Panc1 (cell line): ENCODE results near the gene ERGIC1. TPM values are rescaled to one million over a fixed set of nuclear protein-coding genes. Genes with fewer than 3 reads are reported as not detected.

ENCODE experiments used
- ATAC-seq: fragments of 200-7000 bp; cut with Tn5 transposase; 2 replicates; pipeline ENCODE4 v1.9.1; 2020; ENCODE audit warnings: mild to moderate bottlenecking, moderate library complexity
- BruUV-seq: library from RNA; stranded (reverse); fragments of 400-500 nt; replicated peaks from 2 replicates; lab custom pipeline; 2021; lab: Mats Ljungman, UMichigan
- CTCF ChIA-PET: fragments of 300-600 bp; sonication (Branson Sonifier 250); formaldehyde crosslinking; loops from one replicate; lab custom pipeline; 2022; ENCODE audit warnings: antibody characterized with exemption; lab: Charles Lee
- POLR2A ChIA-PET: fragments of 300-600 bp; sonication (Branson Sonifier 250); formaldehyde crosslinking; loops from one replicate; lab custom pipeline; 2022; ENCODE audit warnings: antibody characterized with exemption; lab: Charles Lee
- DNase-seq: peaks from one replicate; pipeline ENCODE4 v3.0.0-alpha.2; 2010; ENCODE audit warnings: low read depth, low spot score
- H3K27ac ChIP-seq: 2 replicates; pipeline ENCODE4 v1.5.1; 2011; ENCODE audit warnings: mild to moderate bottlenecking, low read length, inconsistent platforms
- H3K27me3 ChIP-seq: fragments of 200-500 bp; sonication (Bioruptor generic); 2 replicates; pipeline ENCODE4 v1.6.0; 2014; ENCODE audit warnings: low read length, inconsistent platforms; ENCODE audit not compliant: control insufficient read depth, insufficient read depth
- H3K36me3 ChIP-seq: fragments of 200-500 bp; sonication (Bioruptor generic); 2 replicates; pipeline ENCODE4 v1.5.1; 2014; ENCODE audit warnings: inconsistent platforms, mild to moderate bottlenecking, low read length, moderate library complexity; ENCODE audit not compliant: control insufficient read depth, insufficient read depth
- H3K4me1 ChIP-seq: 2 replicates; pipeline ENCODE4 v1.5.1; 2011; ENCODE audit warnings: inconsistent platforms, mild to moderate bottlenecking, low read length, moderate library complexity; ENCODE audit not compliant: control insufficient read depth, insufficient read depth
- H3K4me3 ChIP-seq, 2 experiments: 2 replicates each; pipeline ENCODE4 v1.5.1; 2011 to 2012; ENCODE audit warnings: low read depth in 2 of 2, low read length in 2 of 2, mild to moderate bottlenecking in 2 of 2, inconsistent platforms in 1 of 2, moderate library complexity in 1 of 2
- H3K9me3 ChIP-seq: fragments of 200-500 bp; sonication (Bioruptor generic); 2 replicates; pipeline ENCODE4 v1.5.1; 2014; ENCODE audit warnings: low read depth, mild to moderate bottlenecking, inconsistent platforms, low read length, moderate library complexity; ENCODE audit not compliant: control insufficient read depth, insufficient read depth
- POLR2AphosphoS5 ChIP-seq: IDR thresholded peaks from 2 replicates; pipeline ENCODE4 v1.6.1; 2012; ENCODE audit warnings: mild to moderate bottlenecking, low read depth, low read length, moderate library complexity
- SIN3A ChIP-seq: IDR thresholded peaks from 2 replicates; pipeline ENCODE4 v1.6.1; 2012; ENCODE audit warnings: low read depth, mild to moderate bottlenecking, low read length, moderate library complexity, borderline replicate concordance; ENCODE audit not compliant: insufficient read depth
- TCF7L2 ChIP-seq: IDR thresholded peaks from 2 replicates; pipeline ENCODE4 v1.6.1; 2011; ENCODE audit warnings: mild to moderate bottlenecking, low read depth, low read length, inconsistent platforms
- in situ Hi-C: cut with HindIII; loops from 2 replicates; pipeline ENCODE4 v1.10.0; 2016; ENCODE audit warnings: low sequenced_read_pairs, low pct_unique_long_range_greater_than_20kb
- intact Hi-C: fragments of 100-400 bp; cut with micrococcal nuclease; formaldehyde crosslinking; loops from one replicate; pipeline ENCODE4 v1.10.0; 2022; ENCODE audit not compliant: unreplicated experiment
- total RNA-seq: library from RNA; stranded (reverse); gene quantifications from one replicate; pipeline ENCODE4 v1.2.1, GENCODE V29; 2021; ENCODE audit not compliant: unreplicated experiment
- TF ChIP-seq, protein P1 (sequence below): fragments of 450-650 bp; IDR thresholded peaks from 2 replicates; pipeline ENCODE4 v1.5.1; 2017; ENCODE audit warnings: mild to moderate bottlenecking
- TF ChIP-seq, protein P2 (sequence below), 2 experiments: IDR thresholded peaks; 2 replicates each; pipeline ENCODE4 v1.6.1; 2011 to 2012; ENCODE audit warnings: low read depth in 2 of 2, control low read depth in 1 of 2, low read length in 1 of 2, mild to moderate bottlenecking in 1 of 2, moderate library complexity in 1 of 2; ENCODE audit not compliant: insufficient read depth in 1 of 2

Gene ERGIC1
- total RNA-seq, 1 experiment from 2014 or later, result 206 TPM

DNA sequence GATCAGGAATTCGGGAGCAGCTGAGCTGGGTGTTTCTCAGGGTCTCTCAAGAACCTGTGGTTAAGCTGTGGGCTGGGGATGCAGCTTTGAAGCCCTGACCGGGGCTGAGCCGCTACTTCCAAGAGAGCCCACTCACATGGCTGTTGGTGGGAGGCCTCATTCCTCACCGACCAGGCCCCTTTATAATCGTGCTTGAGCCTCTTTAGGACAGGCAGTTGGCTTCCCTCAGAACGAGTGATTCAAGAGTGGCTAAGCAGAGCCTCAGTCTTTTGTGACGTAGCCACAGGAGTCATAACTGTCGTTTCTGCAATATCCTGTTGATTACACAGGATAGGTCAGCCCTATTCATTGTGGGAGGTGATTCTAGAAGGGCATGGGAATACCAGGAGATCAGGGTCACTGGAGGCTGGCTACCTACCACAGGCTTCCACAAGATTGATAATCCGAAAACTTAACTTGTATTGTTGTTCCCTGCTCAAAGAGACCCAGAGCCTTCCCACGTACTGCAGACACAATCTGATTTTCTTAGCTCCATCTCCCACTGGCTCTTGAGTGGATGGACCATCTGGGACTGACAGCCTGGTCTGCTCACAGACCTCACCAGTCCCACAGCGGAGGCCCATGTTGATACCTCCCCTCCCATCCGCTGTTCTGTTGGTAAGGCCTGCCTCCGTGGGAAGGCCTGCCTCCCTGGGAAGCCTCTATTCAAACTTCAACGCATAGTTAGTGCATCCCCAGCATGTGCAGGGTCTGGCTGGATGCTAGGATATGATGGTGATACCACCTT is 3.0 kb upstream of the ERGIC1 start:
- no peak for ATAC-seq
- ChIA-PET CTCF (no interaction called here), POLR2A (no interaction called here)
- Histone ChIP-seq H3K4me1 (peaks cover 42% of the 10 kb centered on the region), H3K9me3 (no peaks in the 10 kb centered on the region; the same call in 1 of the 2 replicates), H3K4me3 (no peak overlapping the region), H3K27me3 (no peaks in the 10 kb centered on the region), H3K27ac (peak overlapping the region; percentile 75), H3K36me3 (peaks cover 4% of the 10 kb centered on the region; the same call in 1 of the 2 replicates)
- DNase-seq, result no peak
- no TSS peak for BruUV-seq
- in situ Hi-C loops, result no loop called here
- TF ChIP-seq, protein P1, sequence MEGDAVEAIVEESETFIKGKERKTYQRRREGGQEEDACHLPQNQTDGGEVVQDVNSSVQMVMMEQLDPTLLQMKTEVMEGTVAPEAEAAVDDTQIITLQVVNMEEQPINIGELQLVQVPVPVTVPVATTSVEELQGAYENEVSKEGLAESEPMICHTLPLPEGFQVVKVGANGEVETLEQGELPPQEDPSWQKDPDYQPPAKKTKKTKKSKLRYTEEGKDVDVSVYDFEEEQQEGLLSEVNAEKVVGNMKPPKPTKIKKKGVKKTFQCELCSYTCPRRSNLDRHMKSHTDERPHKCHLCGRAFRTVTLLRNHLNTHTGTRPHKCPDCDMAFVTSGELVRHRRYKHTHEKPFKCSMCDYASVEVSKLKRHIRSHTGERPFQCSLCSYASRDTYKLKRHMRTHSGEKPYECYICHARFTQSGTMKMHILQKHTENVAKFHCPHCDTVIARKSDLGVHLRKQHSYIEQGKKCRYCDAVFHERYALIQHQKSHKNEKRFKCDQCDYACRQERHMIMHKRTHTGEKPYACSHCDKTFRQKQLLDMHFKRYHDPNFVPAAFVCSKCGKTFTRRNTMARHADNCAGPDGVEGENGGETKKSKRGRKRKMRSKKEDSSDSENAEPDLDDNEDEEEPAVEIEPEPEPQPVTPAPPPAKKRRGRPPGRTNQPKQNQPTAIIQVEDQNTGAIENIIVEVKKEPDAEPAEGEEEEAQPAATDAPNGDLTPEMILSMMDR, result no peak
- TF ChIP-seq POLR2AphosphoS5, result no peak
- no peak for TF ChIP-seq SIN3A
- no peak for TF ChIP-seq TCF7L2
- TF ChIP-seq, protein P2, sequence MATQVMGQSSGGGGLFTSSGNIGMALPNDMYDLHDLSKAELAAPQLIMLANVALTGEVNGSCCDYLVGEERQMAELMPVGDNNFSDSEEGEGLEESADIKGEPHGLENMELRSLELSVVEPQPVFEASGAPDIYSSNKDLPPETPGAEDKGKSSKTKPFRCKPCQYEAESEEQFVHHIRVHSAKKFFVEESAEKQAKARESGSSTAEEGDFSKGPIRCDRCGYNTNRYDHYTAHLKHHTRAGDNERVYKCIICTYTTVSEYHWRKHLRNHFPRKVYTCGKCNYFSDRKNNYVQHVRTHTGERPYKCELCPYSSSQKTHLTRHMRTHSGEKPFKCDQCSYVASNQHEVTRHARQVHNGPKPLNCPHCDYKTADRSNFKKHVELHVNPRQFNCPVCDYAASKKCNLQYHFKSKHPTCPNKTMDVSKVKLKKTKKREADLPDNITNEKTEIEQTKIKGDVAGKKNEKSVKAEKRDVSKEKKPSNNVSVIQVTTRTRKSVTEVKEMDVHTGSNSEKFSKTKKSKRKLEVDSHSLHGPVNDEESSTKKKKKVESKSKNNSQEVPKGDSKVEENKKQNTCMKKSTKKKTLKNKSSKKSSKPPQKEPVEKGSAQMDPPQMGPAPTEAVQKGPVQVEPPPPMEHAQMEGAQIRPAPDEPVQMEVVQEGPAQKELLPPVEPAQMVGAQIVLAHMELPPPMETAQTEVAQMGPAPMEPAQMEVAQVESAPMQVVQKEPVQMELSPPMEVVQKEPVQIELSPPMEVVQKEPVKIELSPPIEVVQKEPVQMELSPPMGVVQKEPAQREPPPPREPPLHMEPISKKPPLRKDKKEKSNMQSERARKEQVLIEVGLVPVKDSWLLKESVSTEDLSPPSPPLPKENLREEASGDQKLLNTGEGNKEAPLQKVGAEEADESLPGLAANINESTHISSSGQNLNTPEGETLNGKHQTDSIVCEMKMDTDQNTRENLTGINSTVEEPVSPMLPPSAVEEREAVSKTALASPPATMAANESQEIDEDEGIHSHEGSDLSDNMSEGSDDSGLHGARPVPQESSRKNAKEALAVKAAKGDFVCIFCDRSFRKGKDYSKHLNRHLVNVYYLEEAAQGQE (IDR thresholded peaks at IDR 0.05; ENCODE audit: insufficient read depth in 1 of 2, low read depth in 2 of 2, low read length in 1 of 2), result no peak
- intact Hi-C loops, result no loop called here

DNA sequence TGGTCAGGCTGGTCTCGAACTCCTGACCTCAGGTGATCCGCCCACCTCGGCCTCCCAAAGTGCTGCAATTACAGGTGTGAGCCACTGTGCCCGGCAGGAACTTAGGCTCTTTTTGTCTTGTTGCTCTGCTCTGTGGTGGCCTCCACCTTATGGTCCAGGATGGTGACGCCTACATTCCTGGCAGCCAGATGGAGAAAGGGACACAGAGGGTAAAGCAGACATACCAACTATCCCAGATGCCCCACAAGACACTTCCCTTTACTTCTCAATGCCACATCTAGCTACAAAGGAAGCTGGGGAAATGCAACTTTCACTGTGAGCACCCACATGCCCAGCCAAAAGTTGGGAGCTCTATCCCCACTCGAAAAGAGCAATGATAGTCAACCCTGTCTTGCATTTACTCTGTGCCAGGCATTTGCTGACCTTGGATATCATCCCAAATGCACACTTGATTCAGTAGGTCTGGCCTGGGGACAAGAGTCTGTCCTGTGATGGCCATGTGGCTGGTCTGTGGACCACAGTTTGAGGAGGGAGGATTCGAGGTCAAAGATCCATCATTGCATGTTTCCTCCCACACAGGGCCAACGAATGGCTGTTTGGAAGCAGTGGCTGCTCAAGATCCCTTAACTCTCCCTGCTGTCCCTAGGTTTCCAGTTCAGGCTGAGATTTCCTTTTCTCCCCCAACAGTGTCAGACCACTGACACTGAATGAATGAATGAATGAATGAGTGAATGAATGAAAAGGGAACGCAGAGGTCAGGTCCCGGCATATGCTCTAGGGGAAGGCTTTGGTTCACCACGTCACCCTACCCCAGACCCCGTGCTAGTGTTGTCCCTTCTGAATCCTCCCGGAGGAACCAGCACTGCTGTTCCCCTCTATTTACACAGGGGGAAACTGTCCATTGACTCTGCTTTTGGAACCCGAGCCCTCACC is 1.4 kb upstream of the ERGIC1 start:
- Histone ChIP-seq H3K36me3 (peaks cover 4% of the 10 kb centered on the region; the same call in 1 of the 2 replicates), H3K4me3 (no peak overlapping the region; a peak in 1 of 4 replicates), H3K9me3 (no peaks in the 10 kb centered on the region), H3K4me1 (peaks cover 58% of the 10 kb centered on the region), H3K27me3 (no peaks in the 10 kb centered on the region), H3K27ac (peak overlapping the region; percentile 90)
- ChIA-PET POLR2A (interaction anchor here (0.5 kb wide), 1 partner anchor 19 kb away, joined by 11 read pairs; no protein-coding TSS in a partner anchor), CTCF (interaction anchor here (0.6 to 0.7 kb wide), 2 partner anchors 28 to 62 kb away, joined by 4 to 8 read pairs; partner anchors contain the start of gene DUSP1)
- TF ChIP-seq, protein P2 (IDR thresholded peaks at IDR 0.05; ENCODE audit: insufficient read depth in 1 of 2, low read depth in 2 of 2, low read length in 1 of 2), result no peak
- TF ChIP-seq TCF7L2, result no peak
- in situ Hi-C loops (no loop called here), intact Hi-C loops (no loop called here)
- no peak for DNase-seq
- no peak for ATAC-seq
- BruUV-seq, result no TSS peak
